Kidney (tissue), 14 donors: ENCODE measurements around the gene PFN3. TPM values are rescaled to one million over a fixed set of nuclear protein-coding genes. Genes with fewer than 3 reads are reported as not detected.

Source experiments
- DNase-seq, 5 donors: peaks; one replicate each; pipeline ENCODE4 v3.0.0-alpha.2; 2013 to 2020
- FAIRE-seq: peaks from 2 replicates; lab custom pipeline; 2012; peaks lifted over from hg19 to GRCh38; lab: Jason Lieb, UNC
- H3K27ac ChIP-seq, 2 donors: one replicate each; pipeline ENCODE4 v1.7.0; 2013; ENCODE audit warnings: low read depth in 2 of 2, low read length in 2 of 2, inconsistent platforms in 1 of 2
- H3K27me3 ChIP-seq: one replicate; pipeline ENCODE4 v1.7.1; 2013; ENCODE audit warnings: low read length, inconsistent platforms; ENCODE audit not compliant: control insufficient read depth, insufficient read depth
- H3K36me3 ChIP-seq, 3 donors: one replicate each; pipeline versions ENCODE4 v1.7.0 to v1.7.1; 2013; ENCODE audit warnings: low read length in 3 of 3, control low read depth in 1 of 3, inconsistent platforms in 1 of 3; ENCODE audit not compliant: insufficient read depth in 3 of 3, control insufficient read depth in 2 of 3
- H3K4me1 ChIP-seq, 3 donors: one replicate each; pipeline versions ENCODE4 v1.7.0 to v1.7.1; 2013; ENCODE audit warnings: low read length in 3 of 3, inconsistent platforms in 1 of 3, low read depth in 1 of 3; ENCODE audit not compliant: control insufficient read depth in 2 of 3, insufficient read depth in 2 of 3
- H3K4me3 ChIP-seq, 3 donors: one replicate each; pipeline versions ENCODE4 v1.7.0 to v1.8.1; 2013; ENCODE audit warnings: low read length in 3 of 3, control low read depth in 1 of 3, inconsistent platforms in 1 of 3
- H3K9ac ChIP-seq, 3 donors: one replicate each; pipeline versions ENCODE4 v1.7.0 to v1.7.1; 2013; ENCODE audit warnings: low read length in 3 of 3, control low read depth in 1 of 3, inconsistent platforms in 1 of 3
- H3K9me3 ChIP-seq, 3 donors: one replicate each; pipeline versions ENCODE4 v1.7.0 to v1.7.1; 2013; ENCODE audit warnings: low read length in 3 of 3, control low read depth in 1 of 3, inconsistent platforms in 1 of 3; ENCODE audit not compliant: control insufficient read depth in 2 of 3, insufficient read depth in 1 of 3
- intact Hi-C: fragments of 100-400 bp; cut with DNase I; formaldehyde crosslinking; loops from one replicate; pipeline ENCODE4 v1.11.1; 2022
- polyA plus RNA-seq: library from polyadenylated mRNA; stranded (reverse); fragments of 350-450 nt; fragmentation: Illumina TruSeq; extraction: RNeasy Lipid Tissue Mini Kit (QIAGEN cat#74804); gene quantifications from one replicate; pipeline ENCODE4 v1.2.3, GENCODE V29; 2014; ENCODE audit warnings: low read depth, low replicate concordance; ENCODE audit not compliant: insufficient read depth
- total RNA-seq: library from RNA; stranded (reverse); fragmentation: NEBNext Ultra II Directional; extraction: Animal tissue kit (Norgen Biotek cat#: 25700); gene quantifications from one replicate; pipeline ENCODE4 v1.2.1, GENCODE V29; 2021
- TF ChIP-seq, protein P1 (sequence below): IDR thresholded peaks from 3 replicates; pipeline ENCODE4 v1.5.1; 2012; ENCODE audit warnings: mild to moderate bottlenecking, moderate library complexity, borderline replicate concordance; ENCODE audit not compliant: insufficient read depth; ENCODE audit errors: extremely low read depth
- donor health status: control.
- donor health status: control.
- donor health status: control.
- donor health status: control.
- donor health status: control.
- donor health status: DM: yes; HTN: yes; CAD: no.
- donor health status: Normal renal cell carcinoma (clear cell type).

The PFN3 gene
- total and polyA plus RNA-seq, 2 donors from 2014 or later: not detected

DNA sequence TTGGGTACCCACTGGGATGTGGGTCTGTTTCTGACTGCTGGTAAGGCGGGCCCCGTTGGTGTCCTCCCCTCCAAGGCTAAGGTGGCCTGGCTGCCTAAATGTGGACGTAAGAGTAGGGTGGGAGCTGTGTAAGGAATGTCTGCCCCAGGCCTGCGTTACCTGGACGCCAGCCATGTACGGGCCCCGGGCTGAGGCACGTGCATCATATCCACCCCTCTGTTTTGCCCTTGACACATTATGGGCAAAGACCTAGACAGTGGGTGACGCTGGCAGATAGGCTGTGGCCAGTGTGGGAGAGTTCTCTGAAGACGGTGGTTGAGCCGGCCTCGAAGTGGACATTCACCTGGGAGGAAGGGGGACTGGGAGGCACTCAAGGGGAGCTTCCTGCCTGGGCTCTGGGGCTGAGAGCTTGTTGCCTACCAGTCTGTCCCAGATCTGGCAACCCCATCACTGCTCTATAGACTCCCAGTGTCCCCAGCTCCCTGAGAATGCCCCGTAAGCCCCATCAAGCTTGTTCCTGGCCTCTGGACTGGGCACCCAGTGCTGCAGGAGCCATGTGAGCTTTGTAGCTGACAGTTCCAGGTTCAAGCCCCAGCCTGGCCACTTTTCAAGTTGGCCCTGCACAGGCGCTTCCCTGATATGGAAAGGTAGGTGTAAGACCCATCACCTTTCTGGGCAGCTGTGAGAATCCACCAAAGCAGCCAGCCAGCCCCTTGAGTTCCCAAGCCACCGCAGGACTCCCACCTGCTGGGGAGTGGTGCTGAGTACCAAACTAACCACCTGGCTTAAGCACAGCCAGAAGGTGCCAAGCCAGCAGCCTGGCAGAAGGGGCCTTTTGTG, 42.9 kb upstream of the PFN3 start:
- intact Hi-C loops: no loop called here
- no peaks in the 10 kb centered on the region for H3K36me3 ChIP-seq
- peak in 1 of 5 donors; percentile 48 for DNase-seq
- no peak overlapping the region for H3K4me3 ChIP-seq
- H3K27ac ChIP-seq: no peak overlapping the region
- peaks cover 0 to 11% (median 6%) of the 10 kb centered on the region in 3 donors for H3K4me1 ChIP-seq
- H3K9ac ChIP-seq: no peak overlapping the region
- no peak for FAIRE-seq
- TF ChIP-seq, protein P1, sequence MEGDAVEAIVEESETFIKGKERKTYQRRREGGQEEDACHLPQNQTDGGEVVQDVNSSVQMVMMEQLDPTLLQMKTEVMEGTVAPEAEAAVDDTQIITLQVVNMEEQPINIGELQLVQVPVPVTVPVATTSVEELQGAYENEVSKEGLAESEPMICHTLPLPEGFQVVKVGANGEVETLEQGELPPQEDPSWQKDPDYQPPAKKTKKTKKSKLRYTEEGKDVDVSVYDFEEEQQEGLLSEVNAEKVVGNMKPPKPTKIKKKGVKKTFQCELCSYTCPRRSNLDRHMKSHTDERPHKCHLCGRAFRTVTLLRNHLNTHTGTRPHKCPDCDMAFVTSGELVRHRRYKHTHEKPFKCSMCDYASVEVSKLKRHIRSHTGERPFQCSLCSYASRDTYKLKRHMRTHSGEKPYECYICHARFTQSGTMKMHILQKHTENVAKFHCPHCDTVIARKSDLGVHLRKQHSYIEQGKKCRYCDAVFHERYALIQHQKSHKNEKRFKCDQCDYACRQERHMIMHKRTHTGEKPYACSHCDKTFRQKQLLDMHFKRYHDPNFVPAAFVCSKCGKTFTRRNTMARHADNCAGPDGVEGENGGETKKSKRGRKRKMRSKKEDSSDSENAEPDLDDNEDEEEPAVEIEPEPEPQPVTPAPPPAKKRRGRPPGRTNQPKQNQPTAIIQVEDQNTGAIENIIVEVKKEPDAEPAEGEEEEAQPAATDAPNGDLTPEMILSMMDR: no peak
- H3K9me3 ChIP-seq: no peaks in the 10 kb centered on the region
- H3K27me3 ChIP-seq: no peaks in the 10 kb centered on the region

DNA sequence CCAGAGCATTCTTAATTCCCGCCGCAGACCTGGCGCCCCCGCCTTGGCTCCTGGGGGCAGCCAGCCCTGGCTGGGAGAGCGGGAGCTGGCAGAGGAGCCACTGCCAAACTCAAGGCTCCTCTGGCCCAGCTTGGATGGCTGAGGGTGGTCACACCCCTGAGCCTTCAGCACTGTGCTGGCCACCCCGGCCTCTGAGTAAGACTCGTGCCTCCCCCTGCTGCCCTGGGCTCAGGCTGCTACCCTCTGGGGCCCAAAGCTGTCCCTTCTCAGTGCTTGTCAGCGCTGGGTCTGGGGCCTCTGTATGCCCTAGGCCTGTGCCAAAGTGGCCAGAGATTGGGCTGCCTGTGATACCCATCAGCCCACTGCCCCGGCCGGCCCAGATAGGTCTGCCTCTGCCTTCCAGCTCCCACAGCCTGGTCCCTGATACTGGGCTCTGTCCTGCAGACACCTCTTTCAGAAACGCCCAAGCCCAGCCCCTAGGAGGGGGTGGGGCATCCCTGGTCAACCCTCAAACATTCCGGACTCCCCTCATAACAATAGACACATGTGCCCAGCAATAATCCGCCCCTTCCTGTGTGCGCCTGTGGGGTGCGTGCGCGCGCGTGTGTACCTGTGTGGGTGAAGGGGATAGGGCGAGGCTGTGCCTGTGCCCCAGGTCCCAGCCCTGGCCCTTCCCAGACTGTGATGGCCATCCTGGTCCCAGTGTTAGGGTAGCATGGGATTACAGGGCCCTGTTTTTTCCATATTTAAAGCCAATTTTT, 41.8 kb upstream of the PFN3 start:
- no peaks in the 10 kb centered on the region for H3K27me3 ChIP-seq
- peaks cover 0 to 6% (median 5%) of the 10 kb centered on the region in 3 donors for H3K4me1 ChIP-seq
- TF ChIP-seq, protein P1: no peak
- H3K9ac ChIP-seq: no peak overlapping the region
- H3K36me3 ChIP-seq: peaks cover 0 to 2% (median 1%) of the 10 kb centered on the region in 3 donors
- no peak overlapping the region for H3K27ac ChIP-seq
- FAIRE-seq: no peak
- H3K4me3 ChIP-seq: no peak overlapping the region
- no peak for DNase-seq
- no peaks in the 10 kb centered on the region for H3K9me3 ChIP-seq
- intact Hi-C loops: no loop called here

DNA sequence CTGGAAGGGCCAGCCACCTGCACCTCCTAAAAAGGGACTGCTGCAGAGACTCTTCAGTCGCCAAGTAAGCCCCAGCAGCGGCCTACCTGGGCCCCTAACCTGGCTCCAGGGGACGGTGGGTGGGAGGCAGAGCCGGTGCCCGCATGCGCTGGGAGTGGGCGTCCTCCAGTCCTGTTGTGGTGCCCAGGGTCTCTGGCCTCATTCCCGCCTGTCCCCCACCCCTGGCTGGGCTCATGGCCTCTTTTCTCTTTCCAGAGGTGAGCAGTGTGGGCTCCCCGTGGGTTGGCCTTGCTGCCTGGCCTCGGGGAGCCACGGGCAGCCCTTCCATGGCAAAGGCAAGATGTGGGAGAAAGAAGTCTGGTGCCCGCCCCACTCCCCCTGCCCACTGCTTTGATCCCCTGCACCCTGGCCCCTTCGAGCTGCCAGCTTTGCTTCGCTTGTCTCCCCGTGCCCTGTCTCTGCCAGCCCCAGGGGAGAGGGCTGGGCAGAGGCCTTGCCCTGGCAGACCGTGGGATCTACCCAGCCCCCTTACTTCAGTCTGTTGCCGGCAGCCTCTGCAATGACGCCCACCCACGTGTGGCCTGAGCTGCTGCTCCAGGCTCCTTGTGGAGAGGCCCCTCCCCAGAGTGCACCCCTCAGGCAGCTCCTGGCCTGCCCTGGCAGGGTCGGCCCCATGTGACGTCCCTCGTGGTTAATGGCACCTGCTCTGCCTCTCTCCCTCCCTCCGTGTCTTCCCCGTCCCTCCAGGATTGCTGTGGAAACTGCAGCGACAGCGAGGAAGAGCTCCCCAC, 40.7 kb upstream of the PFN3 start:
- H3K9me3 ChIP-seq: no peaks in the 10 kb centered on the region
- FAIRE-seq (no peak), DNase-seq (no peak)
- peaks cover 0 to 3% (median 2%) of the 10 kb centered on the region in 3 donors for H3K36me3 ChIP-seq
- H3K27me3 ChIP-seq: no peaks in the 10 kb centered on the region
- no peak overlapping the region for H3K9ac ChIP-seq
- no peak overlapping the region for H3K4me3 ChIP-seq
- TF ChIP-seq, protein P1: no peak
- no peak overlapping the region for H3K27ac ChIP-seq
- intact Hi-C loops: no loop called here
- H3K4me1 ChIP-seq: peaks cover 0 to 4% (median 2%) of the 10 kb centered on the region in 3 donors
